ENCODE data around the gene NEURL1B.

DNA sequence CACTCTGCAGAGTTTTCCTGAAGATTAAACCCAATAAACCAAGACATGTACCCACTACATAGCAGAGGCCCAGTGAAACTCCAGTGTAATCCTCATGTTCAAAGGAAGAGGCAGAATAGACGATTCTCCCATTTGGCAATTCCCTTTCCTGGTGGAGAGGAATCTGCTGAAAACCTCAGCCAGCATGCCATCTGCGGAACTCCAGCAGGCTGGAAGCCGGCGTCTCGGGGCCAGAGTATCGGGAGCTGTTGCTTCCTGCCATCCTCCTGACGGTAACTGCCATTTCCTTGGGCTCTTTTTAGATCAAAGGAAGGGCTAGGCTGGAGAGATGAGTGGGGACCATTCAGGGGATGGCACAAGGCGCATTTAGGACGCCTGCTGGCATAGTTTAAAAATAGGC lies 20.5 kb downstream of the NEURL1B start:
- TF ChIP-seq EZH2 (IDR thresholded peaks at IDR 0.05) (no peak), POLR2AphosphoS5 (IDR thresholded peaks at IDR 0.05; ENCODE audit: borderline replicate concordance, low read depth, low read length) (no peak), FOXP2 (optimal IDR thresholded peaks at IDR 0.05; ENCODE audit: control extremely low read depth, extremely low read length, insufficient read depth) (no peak)

Data from SK-N-MC (cell line).